Progenitor cell of endocrine pancreas (in vitro differentiated cells): ENCODE results near the gene PSMD4. TPM values are rescaled to one million over a fixed set of nuclear protein-coding genes. Genes with fewer than 3 reads are reported as not detected.

Source experiments
- DNase-seq: peaks from one replicate; pipeline ENCODE4 v3.0.0; 2021; ENCODE audit warnings: low spot score; ENCODE audit not compliant: unreplicated experiment
- H3K27ac Mint-ChIP-seq: 2 replicates; pipeline ENCODE4 v1.8.0; 2021; ENCODE audit warnings: mild to moderate bottlenecking, moderate library complexity, mixed read lengths
- H3K27me3 Mint-ChIP-seq: 2 replicates; pipeline ENCODE4 v1.8.0; 2021; ENCODE audit warnings: mixed read lengths
- H3K36me3 Mint-ChIP-seq: 2 replicates; pipeline ENCODE4 v1.8.0; 2022; ENCODE audit warnings: mixed read lengths; ENCODE audit not compliant: insufficient read depth
- H3K4me1 Mint-ChIP-seq: 2 replicates; pipeline ENCODE4 v1.8.0; 2021; ENCODE audit warnings: low read depth, mixed read lengths
- H3K4me3 Mint-ChIP-seq: 2 replicates; pipeline ENCODE4 v1.8.0; 2021; ENCODE audit warnings: low read depth, mild to moderate bottlenecking, moderate library complexity, mixed read lengths
- H3K9me3 Mint-ChIP-seq: 2 replicates; pipeline ENCODE4 v1.8.0; 2021; ENCODE audit warnings: low read depth, mixed read lengths
- CTCF ChIP-seq: fragments of 200-600 bp; sonication (generic); IDR thresholded peaks from one replicate; pipeline ENCODE4 v1.5.0; 2021; ENCODE audit warnings: antibody characterized with exemption, mild to moderate bottlenecking; ENCODE audit not compliant: unreplicated experiment
- total RNA-seq: library from RNA; stranded (reverse); gene quantifications from 2 replicates; pipeline ENCODE4 v1.2.1, GENCODE V29; 2021

PSMD4 gene
- total RNA-seq, 1 donor from 2014 or later: 163 TPM

- no peak overlapping the region for H3K4me3 Mint-ChIP-seq
- H3K4me1 Mint-ChIP-seq: peaks cover 13% of the 10 kb centered on the region
- DNase-seq: no peak
- peak; percentile 16 for TF ChIP-seq CTCF
- peak overlapping the region; percentile 78 for H3K27ac Mint-ChIP-seq
- peaks cover 14% of the 10 kb centered on the region for H3K36me3 Mint-ChIP-seq
- H3K9me3 Mint-ChIP-seq: no peaks in the 10 kb centered on the region
- no peaks in the 10 kb centered on the region for H3K27me3 Mint-ChIP-seq
These were observed 37.9 kb downstream of the PSMD4 start for GRCh38 chr1:151292207-151293030.

- peak overlapping the region; percentile 78 for H3K27ac Mint-ChIP-seq
- no peak overlapping the region for H3K4me3 Mint-ChIP-seq
- H3K9me3 Mint-ChIP-seq: no peaks in the 10 kb centered on the region
- TF ChIP-seq CTCF: no peak
- peaks cover 13% of the 10 kb centered on the region for H3K4me1 Mint-ChIP-seq
- no peaks in the 10 kb centered on the region for H3K27me3 Mint-ChIP-seq
- no peak for DNase-seq
- peaks cover 16% of the 10 kb centered on the region for H3K36me3 Mint-ChIP-seq
These were observed 38.6 kb downstream of the PSMD4 start for GRCh38 chr1:151293093-151293492.

GRCh38 chr1:151294742-151295462 lies 40.4 kb downstream of the PSMD4 start:
- peaks cover 13% of the 10 kb centered on the region for H3K4me1 Mint-ChIP-seq
- no peaks in the 10 kb centered on the region for H3K27me3 Mint-ChIP-seq
- peaks cover 24% of the 10 kb centered on the region for H3K36me3 Mint-ChIP-seq
- DNase-seq: no peak
- H3K4me3 Mint-ChIP-seq: peak overlapping the region; percentile 23
- no peak for TF ChIP-seq CTCF
- peak overlapping the region; percentile 96 for H3K27ac Mint-ChIP-seq
- no peaks in the 10 kb centered on the region for H3K9me3 Mint-ChIP-seq

- peaks cover 3% of the 10 kb centered on the region for H3K4me1 Mint-ChIP-seq
- H3K9me3 Mint-ChIP-seq: no peaks in the 10 kb centered on the region
- H3K36me3 Mint-ChIP-seq: peaks cover 17% of the 10 kb centered on the region
- peak overlapping the region; percentile 82 for H3K27ac Mint-ChIP-seq
- TF ChIP-seq CTCF: no peak
- no peaks in the 10 kb centered on the region for H3K27me3 Mint-ChIP-seq
- no peak for DNase-seq
- H3K4me3 Mint-ChIP-seq: no peak overlapping the region
These were observed 55.3 kb downstream of the PSMD4 start for GRCh38 chr1:151309811-151310323.

GRCh38 chr1:151311011-151311410 lies 56.5 kb downstream of the PSMD4 start:
- peaks cover 13% of the 10 kb centered on the region for H3K36me3 Mint-ChIP-seq
- H3K9me3 Mint-ChIP-seq: no peaks in the 10 kb centered on the region
- H3K4me3 Mint-ChIP-seq: no peak overlapping the region
- no peak overlapping the region for H3K27ac Mint-ChIP-seq
- peaks cover 3% of the 10 kb centered on the region for H3K4me1 Mint-ChIP-seq
- no peak for TF ChIP-seq CTCF
- DNase-seq: no peak
- H3K27me3 Mint-ChIP-seq: no peaks in the 10 kb centered on the region
